Measurements from ENCODE around the gene CCL13. TPM values are rescaled to one million over a fixed set of nuclear protein-coding genes. Genes with fewer than 3 reads are reported as not detected.

CCL13 gene
- not detected in 5 replicates for total RNA-seq (2022; extraction: Qiagen RNA extraction)

GRCh38 chr17:34356194-34356593 lies at the start of gene CCL13:
CCL13 (plus strand) TSS chr17:34356480; CDS start chr17:34356527, 47 bp downstream.

GRCh38 chr17:34319039-34319483 lies 37.2 kb upstream of the CCL13 start, which contains the start of gene CCL8:
CCL8 (plus strand) TSS chr17:34319435; CDS start chr17:34319502, 67 bp downstream.

DNA sequence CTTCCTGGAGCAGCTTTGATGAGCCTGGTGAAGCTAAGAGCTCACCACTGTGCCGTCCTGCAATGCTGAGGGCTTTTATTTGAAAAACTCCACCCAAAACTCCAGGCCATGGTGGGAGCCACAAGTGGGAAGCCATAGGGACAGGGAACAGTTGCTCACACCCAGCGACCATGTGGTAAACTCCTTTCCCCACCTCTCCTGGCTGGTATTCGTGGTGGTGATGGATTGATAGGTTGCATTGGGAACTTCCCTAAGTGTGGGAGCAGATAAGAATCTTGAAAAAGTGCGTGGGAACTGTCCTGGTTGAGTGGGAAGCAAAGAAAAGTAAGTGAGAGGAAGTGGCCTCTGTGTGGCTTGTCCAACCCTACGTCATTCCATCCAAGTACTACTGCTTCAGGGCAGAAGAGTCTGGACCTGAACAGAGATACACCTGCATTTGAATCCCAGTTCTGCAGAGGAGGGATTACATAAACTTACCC lies 6.9 kb downstream of the CCL13 start, which contains the start of gene CCL1:
Gene CCL1 (minus strand): TSS at position 51 of the 479 bp plus-strand sequence. CDS start 72 bp downstream, outside the sequence.

Other genes starting within 250 kb of the CCL13 start
- 24.8 to 45.1 TPM (median 26.2 TPM) in 5 replicates for gene CCL2, start 101.2 kb upstream of the CCL13 start, total RNA-seq (2022; extraction: Qiagen RNA extraction)
- 0.12 to 0.24 TPM (median 0.16 TPM) in 5 replicates for gene CCL7, start 86.3 kb upstream of the CCL13 start, total RNA-seq (2022; extraction: Qiagen RNA extraction)
- gene CCL11, start 70.7 kb upstream of the CCL13 start, total RNA-seq (2022; extraction: Qiagen RNA extraction), result not detected in 5 replicates
- gene CCL8, start 37.0 kb upstream of the CCL13 start, total RNA-seq (2022; extraction: Qiagen RNA extraction), result not detected in 5 replicates
- gene CCL1, start 6.8 kb downstream of the CCL13 start, total RNA-seq (2022; extraction: Qiagen RNA extraction), result not detected in 5 replicates
- 0.02 TPM in 2 of 5 replicates, not detected in the others for gene TMEM132E, start 223.1 kb downstream of the CCL13 start, total RNA-seq (2022; extraction: Qiagen RNA extraction)